ENCODE data around the gene CDKN2B-AS1.
A peak's percentile ranks its signal among the peaks of the same experiment; 100 is the strongest.

Gene CDKN2B-AS1

DNA sequence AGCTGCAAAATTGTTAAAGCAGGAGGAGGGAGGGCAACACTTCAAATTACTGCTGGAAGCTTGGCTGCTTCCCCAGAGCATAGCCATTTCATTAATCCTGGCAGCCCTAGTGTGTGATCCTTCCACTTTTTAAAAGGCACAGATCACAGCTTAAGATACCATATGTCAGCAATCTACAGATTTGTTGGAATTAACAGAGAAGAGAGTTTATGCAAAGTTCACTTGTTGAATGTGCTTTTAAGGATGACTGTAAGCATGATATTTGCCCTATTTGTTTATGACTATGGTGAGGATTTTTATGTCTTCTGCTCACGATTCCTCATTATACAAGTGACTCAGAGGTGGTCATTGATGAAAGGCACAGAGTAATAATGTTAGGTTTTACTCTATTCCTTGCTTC lies 170.6 kb downstream of the CDKN2B-AS1 start:
- no peak for DNase-seq

DNA sequence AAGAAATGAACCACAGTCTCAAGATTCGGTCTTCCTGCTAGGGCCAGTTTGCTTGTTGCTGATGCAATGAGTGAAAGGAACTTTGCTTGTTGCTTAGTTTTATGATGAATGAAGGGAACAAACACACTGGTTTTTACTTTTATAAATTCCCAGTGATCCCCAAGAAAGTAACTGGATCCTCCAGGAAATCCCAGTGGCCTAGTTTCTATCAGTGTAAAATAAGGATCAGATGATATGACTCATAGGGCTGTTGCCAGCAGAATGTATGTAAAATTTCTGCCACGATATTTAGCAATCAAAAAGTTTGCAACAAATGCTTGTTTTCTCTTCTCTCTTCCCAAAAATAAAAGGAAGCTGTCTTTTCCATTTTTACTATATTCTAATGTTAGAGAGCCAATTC lies 174.7 kb downstream of the CDKN2B-AS1 start:
- no peak for DNase-seq

DNA sequence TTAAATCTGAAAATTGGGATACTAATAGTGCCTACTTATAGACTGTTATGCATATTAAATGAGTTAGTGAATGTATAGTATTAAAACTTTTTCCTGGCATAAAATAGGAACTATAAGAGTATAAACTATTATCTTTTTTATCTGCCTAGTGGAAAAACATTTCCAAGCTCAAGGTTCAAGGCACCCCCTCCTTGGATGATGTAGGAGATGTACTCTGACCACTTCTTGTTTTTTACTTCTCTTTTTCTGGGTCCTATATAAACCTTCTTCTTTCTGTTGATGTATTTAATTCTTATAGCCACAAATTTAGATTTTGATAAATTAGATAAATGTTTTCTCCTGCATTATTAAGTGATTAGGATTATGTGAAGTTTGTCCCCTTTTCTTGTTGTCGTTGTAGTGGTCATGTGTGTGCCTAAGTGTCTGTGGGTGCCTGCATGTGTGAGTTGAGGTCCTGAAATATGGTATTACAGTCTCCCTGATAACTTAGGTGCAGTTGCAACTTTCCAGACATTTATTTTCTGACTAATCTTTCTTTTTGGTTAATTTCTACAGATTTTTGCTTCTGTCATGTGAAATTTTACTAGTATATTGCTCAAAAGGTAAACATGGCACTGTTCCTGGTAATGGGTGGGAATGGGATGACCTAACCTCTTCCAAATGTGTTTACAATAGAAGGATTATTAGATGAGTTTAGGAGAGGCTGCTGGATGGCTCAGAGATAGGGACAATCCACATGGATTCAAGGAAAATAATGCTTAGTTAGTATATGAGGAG lies 175.3 kb downstream of the CDKN2B-AS1 start:
- peak; percentile 24 for DNase-seq

All from KG1 (cell line).